ENCODE data around the gene CRYBG2. TPM values are rescaled to one million over a fixed set of nuclear protein-coding genes. Genes with fewer than 3 reads are reported as not detected.

Gene CRYBG2
- total and polyA plus RNA-seq, 2 of the 13 experiments (the other 11 are each of a cell fraction or from before 2014, with no cell fraction given), result 1.3 to 2.9 TPM

- TF ChIP-seq SNAPC4 (CRISPR knock-in tag; IDR thresholded peaks at IDR 0.05), result no peak
- TF ChIP-seq SCMH1 (CRISPR knock-in tag; IDR thresholded peaks at IDR 0.05; ENCODE audit: borderline replicate concordance), result no peak
- no peak for TF ChIP-seq ZNF264 (CRISPR knock-in tag; IDR thresholded peaks at IDR 0.05)
- no peak for TF ChIP-seq KAT7 (CRISPR knock-in tag; IDR thresholded peaks at IDR 0.05; ENCODE audit: borderline replicate concordance)
- TF ChIP-seq KDM1A (CRISPR knock-in tag; IDR thresholded peaks at IDR 0.05), result no peak
- peak; percentile 25; the same call in 1 of the 2 replicates for TF ChIP-seq HMGXB3 (CRISPR knock-in tag; IDR thresholded peaks at IDR 0.05; ENCODE audit: borderline replicate concordance)
- no peak for TF ChIP-seq ZKSCAN5 (CRISPR knock-in tag; IDR thresholded peaks at IDR 0.05)
- no peak for TF ChIP-seq ZNF619 (CRISPR knock-in tag; IDR thresholded peaks at IDR 0.05)
- peak; percentile 73 for TF ChIP-seq HDAC1 (CRISPR knock-in tag; IDR thresholded peaks at IDR 0.05)
- no peak; the same call in 1 of the 2 replicates for TF ChIP-seq NFAT5 (CRISPR knock-in tag; IDR thresholded peaks at IDR 0.05)
- TF ChIP-seq ZNF747 (CRISPR knock-in tag; IDR thresholded peaks at IDR 0.05; ENCODE audit: borderline replicate concordance), result peak; percentile 35; the same call in 1 of the 2 replicates
- TF ChIP-seq MED1 (CRISPR knock-in tag; IDR thresholded peaks at IDR 0.05), result peak; percentile 2; the same call in 1 of the 2 replicates
- TF ChIP-seq HNRNPK (IDR thresholded peaks at IDR 0.05; ENCODE audit: low read depth, low read length, poor library complexity, severe bottlenecking), result peak; percentile 76
These were observed 74.2 kb downstream of the CRYBG2 start, which contains the start of gene SH3BGRL3 (continued) for GRCh38 chr1:26279456-26280332.
